WTC11 (cell line): ENCODE results near the gene ZFAND6. TPM values are rescaled to one million over a fixed set of nuclear protein-coding genes. Genes with fewer than 3 reads are reported as not detected.

ENCODE experiments used
- ATAC-seq: fragments of 200-7000 bp; cut with Tn5 transposase; 2 replicates; pipeline ENCODE4 v1.10.0; 2021; ENCODE audit warnings: mild to moderate bottlenecking, moderate library complexity
- CTCF ChIA-PET: fragments of 300-600 bp; sonication (Branson Sonifier 250); formaldehyde crosslinking; loops from one replicate; lab custom pipeline; 2021; ENCODE audit warnings: antibody characterized with exemption; lab: Charles Lee
- POLR2A ChIA-PET: fragments of 350-600 bp; sonication (Branson Sonifier 250); formaldehyde crosslinking; loops from one replicate; lab custom pipeline; 2021; ENCODE audit warnings: antibody characterized with exemption; lab: Charles Lee
- DNase-seq: peaks from one replicate; pipeline ENCODE4 v3.0.0; 2021; ENCODE audit warnings: low spot score
- H3K27ac Mint-ChIP-seq: 2 replicates; pipeline ENCODE4 v1.8.0; 2021; ENCODE audit warnings: mixed read lengths
- H3K27me3 Mint-ChIP-seq: 2 replicates; pipeline ENCODE4 v1.8.0; 2021; ENCODE audit warnings: low read depth, mild to moderate bottlenecking, moderate library complexity, mixed read lengths
- H3K36me3 Mint-ChIP-seq: 2 replicates; pipeline ENCODE4 v1.8.0; 2021; ENCODE audit warnings: mixed read lengths
- H3K4me1 Mint-ChIP-seq: 2 replicates; pipeline ENCODE4 v1.8.0; 2022; ENCODE audit warnings: mixed read lengths
- H3K4me3 Mint-ChIP-seq: 2 replicates; pipeline ENCODE4 v1.8.0; 2021; ENCODE audit warnings: mild to moderate bottlenecking, moderate library complexity, mixed read lengths
- H3K9me3 Mint-ChIP-seq: 2 replicates; pipeline ENCODE4 v1.8.0; 2021; ENCODE audit warnings: mixed read lengths
- CBFB ChIP-seq: sonication (generic); formaldehyde crosslinking; IDR thresholded peaks from 2 replicates; pipeline ENCODE4 v1.8.1; 2022; ENCODE audit warnings: mild to moderate bottlenecking, low read depth, missing genetic modification reagents
- ELF4 ChIP-seq: sonication (generic); formaldehyde crosslinking; IDR thresholded peaks from 2 replicates; pipeline ENCODE4 v1.8.1; 2022; ENCODE audit warnings: low read depth, mild to moderate bottlenecking, moderate library complexity, missing genetic modification reagents
- NR2C2 ChIP-seq: sonication (generic); formaldehyde crosslinking; IDR thresholded peaks from 2 replicates; pipeline ENCODE4 v1.8.0; 2022; ENCODE audit warnings: mild to moderate bottlenecking, missing genetic modification reagents
- RELA ChIP-seq: sonication (generic); formaldehyde crosslinking; IDR thresholded peaks from 2 replicates; pipeline ENCODE4 v1.8.1; 2022; ENCODE audit warnings: missing genetic modification reagents, mild to moderate bottlenecking, borderline replicate concordance
- SMAD4 ChIP-seq: sonication (generic); formaldehyde crosslinking; IDR thresholded peaks from 2 replicates; pipeline ENCODE4 v1.8.0; 2022; ENCODE audit warnings: mild to moderate bottlenecking, missing genetic modification reagents
- TCF7 ChIP-seq: sonication (generic); formaldehyde crosslinking; IDR thresholded peaks from 2 replicates; pipeline ENCODE4 v1.8.0; 2022; ENCODE audit warnings: mild to moderate bottlenecking, low read depth, missing genetic modification reagents, moderate library complexity
- ZNF138 ChIP-seq: sonication (generic); formaldehyde crosslinking; conservative IDR thresholded peaks from 2 replicates; pipeline ENCODE4 v1.8.1; 2022; ENCODE audit warnings: mild to moderate bottlenecking, moderate library complexity, missing genetic modification reagents
- ZNF317 ChIP-seq: sonication (generic); formaldehyde crosslinking; IDR thresholded peaks from 2 replicates; pipeline ENCODE4 v1.8.1; 2023; ENCODE audit warnings: low read depth, mild to moderate bottlenecking, moderate library complexity, missing genetic modification reagents, borderline replicate concordance
- ZNF396 ChIP-seq: fragments of 250-450 bp; sonication (Bioruptor Pico); IDR thresholded peaks from 2 replicates; pipeline ENCODE4 v1.8.0; 2021; ENCODE audit warnings: mild to moderate bottlenecking, moderate library complexity, borderline replicate concordance
- total RNA-seq: library from RNA; stranded (reverse); gene quantifications from 3 replicates; pipeline ENCODE4 v1.2.3, GENCODE V29; 2021
- TF ChIP-seq, protein P1 (sequence below): sonication (generic); formaldehyde crosslinking; IDR thresholded peaks from 2 replicates; pipeline ENCODE4 v1.8.1; 2023; ENCODE audit warnings: mild to moderate bottlenecking, missing genetic modification reagents
- TF ChIP-seq, protein P2 (sequence below): sonication (generic); formaldehyde crosslinking; IDR thresholded peaks from 2 replicates; pipeline ENCODE4 v1.8.0; 2022; ENCODE audit warnings: missing genetic modification reagents
- TF ChIP-seq, protein P3 (sequence below): sonication (generic); formaldehyde crosslinking; IDR thresholded peaks from 2 replicates; pipeline ENCODE4 v1.8.1; 2022; ENCODE audit warnings: missing genetic modification reagents, borderline replicate concordance
- TF ChIP-seq, protein P4 (sequence below): sonication (generic); formaldehyde crosslinking; IDR thresholded peaks from 2 replicates; pipeline ENCODE4 v1.8.1; 2023; ENCODE audit warnings: mild to moderate bottlenecking, moderate library complexity, missing genetic modification reagents
- TF ChIP-seq, protein P5 (sequence below): sonication (generic); formaldehyde crosslinking; IDR thresholded peaks from 2 replicates; pipeline ENCODE4 v1.8.0; 2023; ENCODE audit warnings: missing genetic modification reagents
- TF ChIP-seq, protein P6 (sequence below): fragments of 250-450 bp; sonication (Bioruptor Pico); IDR thresholded peaks from 2 replicates; pipeline ENCODE4 v1.9.0; 2021; ENCODE audit warnings: mild to moderate bottlenecking

The ZFAND6 gene
- total RNA-seq, 1 experiment from 2014 or later = 114 TPM

DNA sequence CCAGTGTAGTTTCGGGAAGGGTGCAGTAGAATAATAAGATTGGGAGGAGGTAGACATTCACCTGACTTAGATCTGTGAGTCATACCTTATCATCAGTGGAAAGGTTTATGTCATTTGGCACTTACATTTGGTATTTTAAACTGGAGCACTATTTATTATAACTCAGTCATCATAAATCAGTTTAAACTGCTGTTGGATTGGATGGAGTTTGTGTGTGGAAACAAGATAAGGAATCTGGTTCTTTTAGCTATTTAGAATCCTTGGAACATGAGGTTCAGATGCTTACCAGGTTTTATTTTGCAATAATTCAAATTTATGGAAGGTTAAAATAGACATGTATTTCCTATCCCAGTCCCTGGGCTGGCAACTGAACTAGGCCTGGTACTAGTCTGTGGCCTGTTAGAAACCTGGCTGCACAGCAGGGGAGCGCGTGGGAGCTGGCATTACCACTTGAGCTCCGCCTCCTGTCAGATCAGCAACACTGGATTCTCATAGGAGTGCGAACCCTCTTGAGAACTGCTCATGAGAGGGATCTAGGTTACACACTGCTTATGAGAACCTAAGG, 34.5 kb downstream of the ZFAND6 start:
- POLR2A ChIA-PET = no interaction called here
- ATAC-seq (0 out of 2 replicates have a peak, but pooled peaks have one; percentile 24), DNase-seq (peak; percentile 40)
- CTCF ChIA-PET = interaction anchor here (1.0 kb wide), 1 partner anchor 9 kb away, joined by 4 read pairs; no protein-coding TSS in a partner anchor
- H3K4me1 Mint-ChIP-seq = peaks cover 28% of the 10 kb centered on the region
- H3K27me3 Mint-ChIP-seq = no peaks in the 10 kb centered on the region
- H3K4me3 Mint-ChIP-seq = no peak overlapping the region
- H3K27ac Mint-ChIP-seq = no peak overlapping the region; the same call in 1 of the 2 replicates
- TF ChIP-seq NR2C2 (CRISPR knock-in tag) = no peak
- TF ChIP-seq, protein P1, sequence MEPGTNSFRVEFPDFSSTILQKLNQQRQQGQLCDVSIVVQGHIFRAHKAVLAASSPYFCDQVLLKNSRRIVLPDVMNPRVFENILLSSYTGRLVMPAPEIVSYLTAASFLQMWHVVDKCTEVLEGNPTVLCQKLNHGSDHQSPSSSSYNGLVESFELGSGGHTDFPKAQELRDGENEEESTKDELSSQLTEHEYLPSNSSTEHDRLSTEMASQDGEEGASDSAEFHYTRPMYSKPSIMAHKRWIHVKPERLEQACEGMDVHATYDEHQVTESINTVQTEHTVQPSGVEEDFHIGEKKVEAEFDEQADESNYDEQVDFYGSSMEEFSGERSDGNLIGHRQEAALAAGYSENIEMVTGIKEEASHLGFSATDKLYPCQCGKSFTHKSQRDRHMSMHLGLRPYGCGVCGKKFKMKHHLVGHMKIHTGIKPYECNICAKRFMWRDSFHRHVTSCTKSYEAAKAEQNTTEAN = no peak
- H3K9me3 Mint-ChIP-seq = peaks cover 1% of the 10 kb centered on the region; the same call in 1 of the 2 replicates
- peaks cover 1% of the 10 kb centered on the region; the same call in 1 of the 2 replicates for H3K36me3 Mint-ChIP-seq

DNA sequence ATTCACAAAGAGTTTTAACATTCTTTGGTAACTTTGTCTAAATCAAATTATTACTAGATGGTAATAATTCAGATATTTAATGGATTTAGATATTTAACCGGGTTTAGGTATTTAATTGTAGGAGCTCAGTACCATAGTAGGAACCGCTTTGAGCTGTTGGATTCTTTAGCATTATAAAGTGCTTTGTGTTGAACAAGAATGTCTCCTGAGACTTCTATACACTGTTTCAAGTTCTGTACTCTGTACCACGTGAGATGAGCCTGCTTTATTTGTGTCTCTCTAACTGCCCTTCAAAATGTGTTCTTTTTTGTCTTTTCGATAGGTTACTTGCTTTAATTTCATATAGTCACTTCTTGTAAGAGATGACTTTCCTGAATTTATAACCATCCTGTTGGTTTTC, 36.0 kb downstream of the ZFAND6 start:
- CTCF ChIA-PET = no interaction called here

DNA sequence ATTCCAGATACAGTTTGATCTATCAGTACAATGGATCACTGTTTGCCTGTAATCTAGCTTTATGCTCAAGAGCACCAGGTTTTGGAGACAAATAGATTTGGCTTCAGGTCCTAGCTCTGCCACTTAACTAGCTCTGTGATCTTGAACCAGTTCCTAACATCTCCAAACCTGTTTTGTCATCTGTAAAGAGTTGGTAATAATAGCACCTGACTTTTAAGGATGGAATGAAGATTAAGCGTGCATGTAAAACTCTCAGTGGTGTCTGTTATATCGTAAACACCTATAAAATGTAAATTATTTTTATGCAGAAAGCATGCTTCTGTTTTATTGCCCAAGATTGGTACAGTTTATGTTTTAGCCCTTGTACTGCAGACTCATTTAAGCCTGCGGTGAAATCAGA, 36.5 kb downstream of the ZFAND6 start:
- ChIA-PET CTCF (no interaction called here), POLR2A (no interaction called here)
- ATAC-seq (no peak), DNase-seq (no peak)
- H3K27ac Mint-ChIP-seq = no peak overlapping the region
- H3K4me3 Mint-ChIP-seq = no peak overlapping the region
- no peaks in the 10 kb centered on the region; the same call in 1 of the 2 replicates for H3K36me3 Mint-ChIP-seq
- peaks cover 28% of the 10 kb centered on the region for H3K4me1 Mint-ChIP-seq
- no peaks in the 10 kb centered on the region for H3K9me3 Mint-ChIP-seq
- no peaks in the 10 kb centered on the region for H3K27me3 Mint-ChIP-seq
- TF ChIP-seq, protein P1 = no peak
- TF ChIP-seq RELA (CRISPR knock-in tag) (no peak), CBFB (CRISPR knock-in tag) (no peak), SMAD4 (CRISPR knock-in tag) (no peak)
- TF ChIP-seq, protein P2, sequence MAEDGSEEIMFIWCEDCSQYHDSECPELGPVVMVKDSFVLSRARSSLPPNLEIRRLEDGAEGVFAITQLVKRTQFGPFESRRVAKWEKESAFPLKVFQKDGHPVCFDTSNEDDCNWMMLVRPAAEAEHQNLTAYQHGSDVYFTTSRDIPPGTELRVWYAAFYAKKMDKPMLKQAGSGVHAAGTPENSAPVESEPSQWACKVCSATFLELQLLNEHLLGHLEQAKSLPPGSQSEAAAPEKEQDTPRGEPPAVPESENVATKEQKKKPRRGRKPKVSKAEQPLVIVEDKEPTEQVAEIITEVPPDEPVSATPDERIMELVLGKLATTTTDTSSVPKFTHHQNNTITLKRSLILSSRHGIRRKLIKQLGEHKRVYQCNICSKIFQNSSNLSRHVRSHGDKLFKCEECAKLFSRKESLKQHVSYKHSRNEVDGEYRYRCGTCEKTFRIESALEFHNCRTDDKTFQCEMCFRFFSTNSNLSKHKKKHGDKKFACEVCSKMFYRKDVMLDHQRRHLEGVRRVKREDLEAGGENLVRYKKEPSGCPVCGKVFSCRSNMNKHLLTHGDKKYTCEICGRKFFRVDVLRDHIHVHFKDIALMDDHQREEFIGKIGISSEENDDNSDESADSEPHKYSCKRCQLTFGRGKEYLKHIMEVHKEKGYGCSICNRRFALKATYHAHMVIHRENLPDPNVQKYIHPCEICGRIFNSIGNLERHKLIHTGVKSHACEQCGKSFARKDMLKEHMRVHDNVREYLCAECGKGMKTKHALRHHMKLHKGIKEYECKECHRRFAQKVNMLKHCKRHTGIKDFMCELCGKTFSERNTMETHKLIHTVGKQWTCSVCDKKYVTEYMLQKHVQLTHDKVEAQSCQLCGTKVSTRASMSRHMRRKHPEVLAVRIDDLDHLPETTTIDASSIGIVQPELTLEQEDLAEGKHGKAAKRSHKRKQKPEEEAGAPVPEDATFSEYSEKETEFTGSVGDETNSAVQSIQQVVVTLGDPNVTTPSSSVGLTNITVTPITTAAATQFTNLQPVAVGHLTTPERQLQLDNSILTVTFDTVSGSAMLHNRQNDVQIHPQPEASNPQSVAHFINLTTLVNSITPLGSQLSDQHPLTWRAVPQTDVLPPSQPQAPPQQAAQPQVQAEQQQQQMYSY (CRISPR knock-in tag) = no peak
- TF ChIP-seq, protein P3, sequence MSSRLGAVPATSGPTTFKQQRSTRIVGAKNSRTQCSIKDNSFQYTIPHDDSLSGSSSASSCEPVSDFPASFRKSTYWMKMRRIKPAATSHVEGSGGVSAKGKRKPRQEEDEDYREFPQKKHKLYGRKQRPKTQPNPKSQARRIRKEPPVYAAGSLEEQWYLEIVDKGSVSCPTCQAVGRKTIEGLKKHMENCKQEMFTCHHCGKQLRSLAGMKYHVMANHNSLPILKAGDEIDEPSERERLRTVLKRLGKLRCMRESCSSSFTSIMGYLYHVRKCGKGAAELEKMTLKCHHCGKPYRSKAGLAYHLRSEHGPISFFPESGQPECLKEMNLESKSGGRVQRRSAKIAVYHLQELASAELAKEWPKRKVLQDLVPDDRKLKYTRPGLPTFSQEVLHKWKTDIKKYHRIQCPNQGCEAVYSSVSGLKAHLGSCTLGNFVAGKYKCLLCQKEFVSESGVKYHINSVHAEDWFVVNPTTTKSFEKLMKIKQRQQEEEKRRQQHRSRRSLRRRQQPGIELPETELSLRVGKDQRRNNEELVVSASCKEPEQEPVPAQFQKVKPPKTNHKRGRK (CRISPR knock-in tag) = no peak

More for the DNA sequence above, 36.0 kb downstream of the ZFAND6 start:
- Mint-ChIP-seq H3K27me3 (no peaks in the 10 kb centered on the region), H3K9me3 (no peaks in the 10 kb centered on the region), H3K36me3 (no peaks in the 10 kb centered on the region), H3K27ac (no peak overlapping the region), H3K4me3 (no peak overlapping the region), H3K4me1 (peaks cover 30% of the 10 kb centered on the region)
- POLR2A ChIA-PET = no interaction called here
- TF ChIP-seq ZNF396 (CRISPR knock-in tag) (no peak), RELA (CRISPR knock-in tag) (no peak), ELF4 (CRISPR knock-in tag) (no peak), ZNF317 (CRISPR knock-in tag) (no peak), ZNF138 (no peak), TCF7 (CRISPR knock-in tag) (no peak)
- TF ChIP-seq, protein P4, sequence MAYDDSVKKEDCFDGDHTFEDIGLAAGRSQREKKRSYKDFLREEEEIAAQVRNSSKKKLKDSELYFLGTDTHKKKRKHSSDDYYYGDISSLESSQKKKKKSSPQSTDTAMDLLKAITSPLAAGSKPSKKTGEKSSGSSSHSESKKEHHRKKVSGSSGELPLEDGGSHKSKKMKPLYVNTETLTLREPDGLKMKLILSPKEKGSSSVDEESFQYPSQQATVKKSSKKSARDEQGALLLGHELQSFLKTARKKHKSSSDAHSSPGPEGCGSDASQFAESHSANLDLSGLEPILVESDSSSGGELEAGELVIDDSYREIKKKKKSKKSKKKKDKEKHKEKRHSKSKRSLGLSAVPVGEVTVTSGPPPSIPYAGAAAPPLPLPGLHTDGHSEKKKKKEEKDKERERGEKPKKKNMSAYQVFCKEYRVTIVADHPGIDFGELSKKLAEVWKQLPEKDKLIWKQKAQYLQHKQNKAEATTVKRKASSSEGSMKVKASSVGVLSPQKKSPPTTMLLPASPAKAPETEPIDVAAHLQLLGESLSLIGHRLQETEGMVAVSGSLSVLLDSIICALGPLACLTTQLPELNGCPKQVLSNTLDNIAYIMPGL (CRISPR knock-in tag) = no peak
- TF ChIP-seq, protein P5, sequence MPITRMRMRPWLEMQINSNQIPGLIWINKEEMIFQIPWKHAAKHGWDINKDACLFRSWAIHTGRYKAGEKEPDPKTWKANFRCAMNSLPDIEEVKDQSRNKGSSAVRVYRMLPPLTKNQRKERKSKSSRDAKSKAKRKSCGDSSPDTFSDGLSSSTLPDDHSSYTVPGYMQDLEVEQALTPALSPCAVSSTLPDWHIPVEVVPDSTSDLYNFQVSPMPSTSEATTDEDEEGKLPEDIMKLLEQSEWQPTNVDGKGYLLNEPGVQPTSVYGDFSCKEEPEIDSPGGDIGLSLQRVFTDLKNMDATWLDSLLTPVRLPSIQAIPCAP (CRISPR knock-in tag) = no peak
- TF ChIP-seq, protein P6, sequence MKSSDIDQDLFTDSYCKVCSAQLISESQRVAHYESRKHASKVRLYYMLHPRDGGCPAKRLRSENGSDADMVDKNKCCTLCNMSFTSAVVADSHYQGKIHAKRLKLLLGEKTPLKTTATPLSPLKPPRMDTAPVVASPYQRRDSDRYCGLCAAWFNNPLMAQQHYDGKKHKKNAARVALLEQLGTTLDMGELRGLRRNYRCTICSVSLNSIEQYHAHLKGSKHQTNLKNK = no peak
- ATAC-seq = no peak
- no peak for DNase-seq
